ENCODE results near the gene CEP170.
"Not testable (repeated sequence)": the region's sequence is repeated elsewhere in the genome, so short reads cannot be mapped to it uniquely, and the experiment has no call there.

The CEP170 gene

GRCh38 chr1:243147351-243147750, 107.7 kb downstream of the CEP170 start:
- H3K9ac ChIP-seq (ENCODE audit: low read depth, low read length); H3K4me1 ChIP-seq (ENCODE audit: insufficient read depth, low read length); H3K36me3 ChIP-seq (ENCODE audit: insufficient read depth, low read depth, low read length); H3K27ac ChIP-seq (ENCODE audit: low read length); H3K9me3 ChIP-seq (ENCODE audit: insufficient read depth, low read depth, low read length); H3K27me3 ChIP-seq (ENCODE audit: insufficient read depth, low read length); H3K4me3 ChIP-seq (ENCODE audit: low read length): not testable (repeated sequence)

- not testable (repeated sequence) for H3K9ac ChIP-seq (ENCODE audit: low read depth, low read length); H3K4me1 ChIP-seq (ENCODE audit: insufficient read depth, low read length); H3K9me3 ChIP-seq (ENCODE audit: insufficient read depth, low read depth, low read length); H3K27ac ChIP-seq (ENCODE audit: low read length); H3K4me3 ChIP-seq (ENCODE audit: low read length); H3K27me3 ChIP-seq (ENCODE audit: insufficient read depth, low read length)
- H3K36me3 ChIP-seq (ENCODE audit: insufficient read depth, low read depth, low read length): peaks cover 26% of the 10 kb centered on the region
Measured at GRCh38 chr1:243140498-243140897, 114.6 kb downstream of the CEP170 start.

- H3K4me3 ChIP-seq (ENCODE audit: low read length); H3K9ac ChIP-seq (ENCODE audit: low read depth, low read length); H3K27me3 ChIP-seq (ENCODE audit: insufficient read depth, low read length); H3K4me1 ChIP-seq (ENCODE audit: insufficient read depth, low read length); H3K9me3 ChIP-seq (ENCODE audit: insufficient read depth, low read depth, low read length); H3K27ac ChIP-seq (ENCODE audit: low read length): not testable (repeated sequence)
- H3K36me3 ChIP-seq (ENCODE audit: insufficient read depth, low read depth, low read length): peaks cover 10% of the 10 kb centered on the region
Measured at GRCh38 chr1:243122876-243123409, 132.1 kb downstream of the CEP170 start.

GRCh38 chr1:243121939-243122338, 133.1 kb downstream of the CEP170 start:
- not testable (repeated sequence) for H3K9me3 ChIP-seq (ENCODE audit: insufficient read depth, low read depth, low read length); H3K27me3 ChIP-seq (ENCODE audit: insufficient read depth, low read length); H3K9ac ChIP-seq (ENCODE audit: low read depth, low read length); H3K27ac ChIP-seq (ENCODE audit: low read length); H3K4me1 ChIP-seq (ENCODE audit: insufficient read depth, low read length); H3K4me3 ChIP-seq (ENCODE audit: low read length)
- H3K36me3 ChIP-seq (ENCODE audit: insufficient read depth, low read depth, low read length): peaks cover 10% of the 10 kb centered on the region

- H3K36me3 ChIP-seq (ENCODE audit: insufficient read depth, low read depth, low read length); H3K9me3 ChIP-seq (ENCODE audit: insufficient read depth, low read depth, low read length); H3K4me1 ChIP-seq (ENCODE audit: insufficient read depth, low read length); H3K27me3 ChIP-seq (ENCODE audit: insufficient read depth, low read length); H3K27ac ChIP-seq (ENCODE audit: low read length); H3K4me3 ChIP-seq (ENCODE audit: low read length); H3K9ac ChIP-seq (ENCODE audit: low read depth, low read length): not testable (repeated sequence)
Measured at GRCh38 chr1:243118601-243119322, 136.3 kb downstream of the CEP170 start.

- not testable (repeated sequence) for H3K4me1 ChIP-seq (ENCODE audit: insufficient read depth, low read length); H3K36me3 ChIP-seq (ENCODE audit: insufficient read depth, low read depth, low read length); H3K9me3 ChIP-seq (ENCODE audit: insufficient read depth, low read depth, low read length); H3K27me3 ChIP-seq (ENCODE audit: insufficient read depth, low read length); H3K4me3 ChIP-seq (ENCODE audit: low read length); H3K27ac ChIP-seq (ENCODE audit: low read length); H3K9ac ChIP-seq (ENCODE audit: low read depth, low read length)
Measured at GRCh38 chr1:243116187-243116586, 138.9 kb downstream of the CEP170 start.

GRCh38 chr1:243114769-243115168, 140.3 kb downstream of the CEP170 start:
- not testable (repeated sequence) for H3K27me3 ChIP-seq (ENCODE audit: insufficient read depth, low read length); H3K9ac ChIP-seq (ENCODE audit: low read depth, low read length); H3K9me3 ChIP-seq (ENCODE audit: insufficient read depth, low read depth, low read length); H3K27ac ChIP-seq (ENCODE audit: low read length); H3K4me1 ChIP-seq (ENCODE audit: insufficient read depth, low read length); H3K4me3 ChIP-seq (ENCODE audit: low read length); H3K36me3 ChIP-seq (ENCODE audit: insufficient read depth, low read depth, low read length)

- not testable (repeated sequence) for H3K27me3 ChIP-seq (ENCODE audit: insufficient read depth, low read length); H3K36me3 ChIP-seq (ENCODE audit: insufficient read depth, low read depth, low read length); H3K4me3 ChIP-seq (ENCODE audit: low read length); H3K9ac ChIP-seq (ENCODE audit: low read depth, low read length); H3K4me1 ChIP-seq (ENCODE audit: insufficient read depth, low read length); H3K9me3 ChIP-seq (ENCODE audit: insufficient read depth, low read depth, low read length); H3K27ac ChIP-seq (ENCODE audit: low read length)
Measured at GRCh38 chr1:243114059-243114713, 140.9 kb downstream of the CEP170 start.

- H3K9ac ChIP-seq (ENCODE audit: low read depth, low read length); H3K4me1 ChIP-seq (ENCODE audit: insufficient read depth, low read length); H3K27ac ChIP-seq (ENCODE audit: low read length); H3K36me3 ChIP-seq (ENCODE audit: insufficient read depth, low read depth, low read length); H3K4me3 ChIP-seq (ENCODE audit: low read length); H3K9me3 ChIP-seq (ENCODE audit: insufficient read depth, low read depth, low read length); H3K27me3 ChIP-seq (ENCODE audit: insufficient read depth, low read length): not testable (repeated sequence)
Measured at GRCh38 chr1:243107171-243107570, 147.9 kb downstream of the CEP170 start.

- H3K4me1 ChIP-seq (ENCODE audit: insufficient read depth, low read length); H3K9ac ChIP-seq (ENCODE audit: low read depth, low read length); H3K4me3 ChIP-seq (ENCODE audit: low read length); H3K9me3 ChIP-seq (ENCODE audit: insufficient read depth, low read depth, low read length); H3K27me3 ChIP-seq (ENCODE audit: insufficient read depth, low read length); H3K36me3 ChIP-seq (ENCODE audit: insufficient read depth, low read depth, low read length); H3K27ac ChIP-seq (ENCODE audit: low read length): not testable (repeated sequence)
Measured at GRCh38 chr1:243105652-243106332, 149.3 kb downstream of the CEP170 start.

GRCh38 chr1:243105104-243105503, 150.0 kb downstream of the CEP170 start:
- H3K27ac ChIP-seq (ENCODE audit: low read length); H3K4me3 ChIP-seq (ENCODE audit: low read length); H3K9me3 ChIP-seq (ENCODE audit: insufficient read depth, low read depth, low read length); H3K36me3 ChIP-seq (ENCODE audit: insufficient read depth, low read depth, low read length); H3K9ac ChIP-seq (ENCODE audit: low read depth, low read length); H3K4me1 ChIP-seq (ENCODE audit: insufficient read depth, low read length); H3K27me3 ChIP-seq (ENCODE audit: insufficient read depth, low read length): not testable (repeated sequence)

GRCh38 chr1:243104452-243104851, 150.6 kb downstream of the CEP170 start:
- not testable (repeated sequence) for H3K27me3 ChIP-seq (ENCODE audit: insufficient read depth, low read length); H3K4me1 ChIP-seq (ENCODE audit: insufficient read depth, low read length); H3K9me3 ChIP-seq (ENCODE audit: insufficient read depth, low read depth, low read length); H3K4me3 ChIP-seq (ENCODE audit: low read length); H3K27ac ChIP-seq (ENCODE audit: low read length); H3K36me3 ChIP-seq (ENCODE audit: insufficient read depth, low read depth, low read length); H3K9ac ChIP-seq (ENCODE audit: low read depth, low read length)
